Kidney (tissue), 14 donors: ENCODE measurements around the gene SMARCE1. TPM values are rescaled to one million over a fixed set of nuclear protein-coding genes. Genes with fewer than 3 reads are reported as not detected.

ENCODE experiments used
- DNase-seq, 5 donors: peaks; one replicate each; pipeline ENCODE4 v3.0.0-alpha.2; 2013 to 2020
- FAIRE-seq: peaks from 2 replicates; lab custom pipeline; 2012; peaks lifted over from hg19 to GRCh38; lab: Jason Lieb, UNC
- H3K27ac ChIP-seq, 2 donors: one replicate each; pipeline ENCODE4 v1.7.0; 2013; ENCODE audit warnings: low read depth in 2 of 2, low read length in 2 of 2, inconsistent platforms in 1 of 2
- H3K27me3 ChIP-seq: one replicate; pipeline ENCODE4 v1.7.1; 2013; ENCODE audit warnings: low read length, inconsistent platforms; ENCODE audit not compliant: control insufficient read depth, insufficient read depth
- H3K36me3 ChIP-seq, 3 donors: one replicate each; pipeline versions ENCODE4 v1.7.0 to v1.7.1; 2013; ENCODE audit warnings: low read length in 3 of 3, control low read depth in 1 of 3, inconsistent platforms in 1 of 3; ENCODE audit not compliant: insufficient read depth in 3 of 3, control insufficient read depth in 2 of 3
- H3K4me1 ChIP-seq, 3 donors: one replicate each; pipeline versions ENCODE4 v1.7.0 to v1.7.1; 2013; ENCODE audit warnings: low read length in 3 of 3, inconsistent platforms in 1 of 3, low read depth in 1 of 3; ENCODE audit not compliant: control insufficient read depth in 2 of 3, insufficient read depth in 2 of 3
- H3K4me3 ChIP-seq, 3 donors: one replicate each; pipeline versions ENCODE4 v1.7.0 to v1.8.1; 2013; ENCODE audit warnings: low read length in 3 of 3, control low read depth in 1 of 3, inconsistent platforms in 1 of 3
- H3K9ac ChIP-seq, 3 donors: one replicate each; pipeline versions ENCODE4 v1.7.0 to v1.7.1; 2013; ENCODE audit warnings: low read length in 3 of 3, control low read depth in 1 of 3, inconsistent platforms in 1 of 3
- H3K9me3 ChIP-seq, 3 donors: one replicate each; pipeline versions ENCODE4 v1.7.0 to v1.7.1; 2013; ENCODE audit warnings: low read length in 3 of 3, control low read depth in 1 of 3, inconsistent platforms in 1 of 3; ENCODE audit not compliant: control insufficient read depth in 2 of 3, insufficient read depth in 1 of 3
- intact Hi-C: fragments of 100-400 bp; cut with DNase I; formaldehyde crosslinking; loops from one replicate; pipeline ENCODE4 v1.11.1; 2022
- polyA plus RNA-seq: library from polyadenylated mRNA; stranded (reverse); fragments of 350-450 nt; fragmentation: Illumina TruSeq; extraction: RNeasy Lipid Tissue Mini Kit (QIAGEN cat#74804); gene quantifications from one replicate; pipeline ENCODE4 v1.2.3, GENCODE V29; 2014; ENCODE audit warnings: low read depth, low replicate concordance; ENCODE audit not compliant: insufficient read depth
- total RNA-seq: library from RNA; stranded (reverse); fragmentation: NEBNext Ultra II Directional; extraction: Animal tissue kit (Norgen Biotek cat#: 25700); gene quantifications from one replicate; pipeline ENCODE4 v1.2.1, GENCODE V29; 2021
- TF ChIP-seq, protein P1 (sequence below): IDR thresholded peaks from 3 replicates; pipeline ENCODE4 v1.5.1; 2012; ENCODE audit warnings: mild to moderate bottlenecking, moderate library complexity, borderline replicate concordance; ENCODE audit not compliant: insufficient read depth; ENCODE audit errors: extremely low read depth
- donor health status: control.
- donor health status: control.
- donor health status: control.
- donor health status: control.
- donor health status: control.
- donor health status: DM: yes; HTN: yes; CAD: no.
- donor health status: Normal renal cell carcinoma (clear cell type).

The SMARCE1 gene
- total and polyA plus RNA-seq, 2 donors from 2014 or later, result 73.4 to 112 TPM

DNA sequence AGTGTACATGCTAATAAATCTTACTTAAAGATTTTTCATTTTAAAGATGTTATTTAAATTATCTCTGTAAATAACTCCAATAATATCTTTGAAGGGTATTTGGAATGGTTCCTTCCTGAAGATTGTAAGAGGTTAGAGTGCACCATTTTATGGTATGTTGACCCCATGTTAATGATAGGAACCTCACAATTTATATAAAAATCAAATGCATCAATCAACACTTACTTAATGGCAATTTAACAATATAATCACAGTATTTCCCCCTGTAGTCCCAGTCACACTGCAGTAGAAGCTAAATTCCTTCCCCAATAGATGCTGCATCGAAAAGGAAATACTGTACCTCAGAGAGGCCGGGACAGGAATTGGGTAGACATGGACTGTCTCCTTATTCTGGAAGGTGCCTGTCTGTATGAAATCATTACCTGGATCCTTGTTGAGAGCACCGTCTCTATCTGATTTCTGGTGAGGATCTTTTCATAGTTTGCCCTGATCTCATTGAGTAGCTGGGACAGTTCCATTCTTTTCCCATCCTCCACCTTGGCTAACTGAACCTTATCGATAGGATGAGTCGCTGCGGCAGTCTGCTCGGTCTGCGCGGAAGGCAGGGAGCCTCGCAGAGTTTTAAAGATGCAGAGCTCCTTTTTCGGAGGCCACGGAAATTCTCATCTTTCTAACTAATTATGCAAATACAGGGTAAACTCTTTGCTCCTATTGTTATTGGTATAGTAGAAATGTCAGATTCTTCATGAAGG lies 17.1 kb upstream of the SMARCE1 start, which contains the start of gene KRT222:
Gene KRT222, minus strand, starts transcription at position 596 of the 752 bp plus-strand sequence. Its CDS starts 78 bp downstream, at position 518.
- DNase-seq (no peak), FAIRE-seq (no peak)
- no peaks in the 10 kb centered on the region for H3K9me3 ChIP-seq
- H3K4me3 ChIP-seq, result peak within 1 kb of the TSS; percentile 37 to 63 (median 48)
- H3K27ac ChIP-seq, result no peak within 1 kb of the TSS
- peaks cover 3% of the 10 kb centered on the region for H3K27me3 ChIP-seq
- H3K36me3 ChIP-seq, result no peaks in the 10 kb centered on the region
- no peak within 1 kb of the TSS for H3K9ac ChIP-seq
- TF ChIP-seq, protein P1, sequence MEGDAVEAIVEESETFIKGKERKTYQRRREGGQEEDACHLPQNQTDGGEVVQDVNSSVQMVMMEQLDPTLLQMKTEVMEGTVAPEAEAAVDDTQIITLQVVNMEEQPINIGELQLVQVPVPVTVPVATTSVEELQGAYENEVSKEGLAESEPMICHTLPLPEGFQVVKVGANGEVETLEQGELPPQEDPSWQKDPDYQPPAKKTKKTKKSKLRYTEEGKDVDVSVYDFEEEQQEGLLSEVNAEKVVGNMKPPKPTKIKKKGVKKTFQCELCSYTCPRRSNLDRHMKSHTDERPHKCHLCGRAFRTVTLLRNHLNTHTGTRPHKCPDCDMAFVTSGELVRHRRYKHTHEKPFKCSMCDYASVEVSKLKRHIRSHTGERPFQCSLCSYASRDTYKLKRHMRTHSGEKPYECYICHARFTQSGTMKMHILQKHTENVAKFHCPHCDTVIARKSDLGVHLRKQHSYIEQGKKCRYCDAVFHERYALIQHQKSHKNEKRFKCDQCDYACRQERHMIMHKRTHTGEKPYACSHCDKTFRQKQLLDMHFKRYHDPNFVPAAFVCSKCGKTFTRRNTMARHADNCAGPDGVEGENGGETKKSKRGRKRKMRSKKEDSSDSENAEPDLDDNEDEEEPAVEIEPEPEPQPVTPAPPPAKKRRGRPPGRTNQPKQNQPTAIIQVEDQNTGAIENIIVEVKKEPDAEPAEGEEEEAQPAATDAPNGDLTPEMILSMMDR, result no peak
- intact Hi-C loops, result no loop called here
- no peaks in the 10 kb centered on the region for H3K4me1 ChIP-seq

DNA sequence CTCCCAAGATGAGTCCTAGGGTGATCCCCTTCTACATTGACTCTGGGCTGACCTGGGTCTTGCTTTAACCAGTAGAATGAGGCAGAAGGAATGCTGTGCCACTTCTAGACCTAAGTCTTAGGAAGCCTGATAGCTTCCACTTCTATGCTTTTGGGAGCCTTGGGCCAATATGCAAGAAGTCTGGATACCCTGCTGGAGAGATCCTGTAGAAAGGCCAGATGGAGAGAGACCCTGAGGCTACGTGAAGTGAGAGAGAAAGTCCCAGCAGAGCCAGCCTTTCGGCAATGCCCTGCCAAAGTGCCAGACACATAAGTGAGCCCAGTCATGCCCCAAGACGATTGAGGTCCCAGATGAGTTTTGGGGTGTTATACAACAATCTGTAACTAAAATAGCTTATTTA lies 15.6 kb upstream of the SMARCE1 start:
- TF ChIP-seq, protein P1, result no peak
- Histone ChIP-seq H3K9me3 (no peaks in the 10 kb centered on the region), H3K4me3 (no peak overlapping the region), H3K27me3 (peaks cover 3% of the 10 kb centered on the region), H3K4me1 (no peaks in the 10 kb centered on the region), H3K27ac (no peak overlapping the region), H3K36me3 (no peaks in the 10 kb centered on the region), H3K9ac (no peak overlapping the region)
- intact Hi-C loops, result no loop called here
- DNase-seq, result no peak
- no peak for FAIRE-seq

DNA sequence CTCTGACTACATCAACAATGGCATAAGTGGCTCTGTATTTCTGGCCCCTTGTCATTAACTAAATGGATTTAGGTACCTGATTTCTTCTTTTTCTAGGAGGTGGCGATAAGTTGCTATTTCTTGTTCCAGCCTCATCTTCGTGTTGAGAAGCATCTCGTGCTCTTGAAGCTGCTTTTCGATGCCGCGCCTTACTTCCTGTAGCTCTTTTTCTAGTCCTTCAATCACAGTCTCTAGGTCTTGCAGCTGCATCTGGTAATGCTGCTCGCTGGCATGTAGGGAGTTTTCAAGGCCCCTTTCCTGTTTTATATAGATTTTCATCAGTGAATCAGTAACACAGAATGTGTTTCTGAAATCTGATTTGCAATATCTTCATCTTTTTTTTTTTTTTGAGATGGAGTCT lies 12.3 kb upstream of the SMARCE1 start:
- H3K4me3 ChIP-seq, result no peak overlapping the region
- intact Hi-C loops, result no loop called here
- peaks cover 3% of the 10 kb centered on the region for H3K27me3 ChIP-seq
- DNase-seq, result no peak
- no peak for FAIRE-seq
- H3K27ac ChIP-seq, result no peak overlapping the region
- no peaks in the 10 kb centered on the region for H3K36me3 ChIP-seq
- H3K9me3 ChIP-seq, result no peaks in the 10 kb centered on the region
- TF ChIP-seq, protein P1, result no peak
- no peak overlapping the region for H3K9ac ChIP-seq
- H3K4me1 ChIP-seq, result no peaks in the 10 kb centered on the region
